ENCODE data around the gene MLLT10.

Gene MLLT10

GRCh38 chr10:21517134-21518031 lies 16.6 kb upstream of the MLLT10 start:
- no peak for DNase-seq

DNA sequence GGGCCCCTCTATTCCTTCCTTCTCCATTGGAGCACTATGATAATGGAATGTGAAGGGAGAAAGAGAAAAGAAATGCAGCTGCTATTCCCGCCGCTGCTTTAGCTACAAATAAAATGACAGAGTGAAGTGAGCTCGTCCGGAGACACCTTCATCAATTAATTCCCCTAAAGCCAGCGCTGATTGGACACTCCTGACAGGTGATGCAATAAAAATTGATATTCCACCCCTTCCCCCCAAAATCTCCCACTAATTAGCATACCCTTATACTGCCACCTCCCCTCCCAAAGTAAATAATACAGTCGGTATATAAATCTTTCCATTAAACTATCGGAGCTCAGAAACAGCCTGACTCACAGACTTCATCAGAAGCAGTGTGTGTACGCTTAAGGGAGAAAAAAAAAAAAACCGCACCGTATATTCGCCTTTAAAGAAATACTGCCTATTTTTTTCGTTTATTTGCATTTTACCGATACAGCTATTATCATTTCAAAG lies 15.8 kb upstream of the MLLT10 start:
- no peak for DNase-seq

- DNase-seq: no peak
Measured at GRCh38 chr10:21518641-21519396, 15.2 kb upstream of the MLLT10 start.

- no peak for DNase-seq
Measured at GRCh38 chr10:21519397-21519933, 14.6 kb upstream of the MLLT10 start.

GRCh38 chr10:21519941-21520436 lies 14.0 kb upstream of the MLLT10 start:
- DNase-seq: no peak

DNA sequence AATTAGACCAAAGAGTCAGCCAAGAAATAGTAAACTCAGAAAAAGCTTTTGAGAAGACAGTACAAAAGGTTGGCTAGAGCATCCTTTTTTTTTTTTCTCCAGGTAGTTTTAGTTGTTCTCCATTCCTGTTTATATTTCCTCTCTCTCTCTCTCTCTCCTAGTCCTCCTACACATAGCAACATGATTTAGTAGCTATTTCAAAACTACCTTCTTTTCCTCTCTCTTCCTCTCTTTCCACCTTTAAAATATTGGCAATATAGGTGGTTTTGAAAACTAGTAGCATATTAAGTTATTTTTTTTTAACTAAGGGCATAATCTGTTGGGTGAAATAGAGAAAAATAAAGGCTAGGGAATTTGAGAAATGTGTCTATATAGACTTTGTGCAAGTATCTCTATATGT lies 13.5 kb upstream of the MLLT10 start:
- no peak for DNase-seq

DNA sequence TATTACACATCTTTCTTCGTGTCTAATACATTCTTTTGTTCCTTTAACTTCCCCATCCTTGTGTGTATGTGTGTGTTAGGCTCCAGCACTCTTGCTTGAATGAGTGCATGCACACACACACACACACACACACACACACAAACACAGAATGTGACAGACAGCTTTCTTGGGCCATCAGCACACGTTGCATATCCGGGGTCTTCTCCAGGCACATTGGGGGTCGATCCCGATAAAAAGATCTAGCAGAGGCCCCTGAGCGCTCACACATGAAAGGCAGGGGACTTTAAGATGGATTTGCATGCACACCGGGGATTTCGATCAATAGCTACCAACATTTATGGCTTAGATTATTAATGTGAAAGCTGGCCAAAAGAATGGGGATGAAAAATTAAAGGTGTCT lies 13.1 kb upstream of the MLLT10 start:
- no peak for DNase-seq

DNA sequence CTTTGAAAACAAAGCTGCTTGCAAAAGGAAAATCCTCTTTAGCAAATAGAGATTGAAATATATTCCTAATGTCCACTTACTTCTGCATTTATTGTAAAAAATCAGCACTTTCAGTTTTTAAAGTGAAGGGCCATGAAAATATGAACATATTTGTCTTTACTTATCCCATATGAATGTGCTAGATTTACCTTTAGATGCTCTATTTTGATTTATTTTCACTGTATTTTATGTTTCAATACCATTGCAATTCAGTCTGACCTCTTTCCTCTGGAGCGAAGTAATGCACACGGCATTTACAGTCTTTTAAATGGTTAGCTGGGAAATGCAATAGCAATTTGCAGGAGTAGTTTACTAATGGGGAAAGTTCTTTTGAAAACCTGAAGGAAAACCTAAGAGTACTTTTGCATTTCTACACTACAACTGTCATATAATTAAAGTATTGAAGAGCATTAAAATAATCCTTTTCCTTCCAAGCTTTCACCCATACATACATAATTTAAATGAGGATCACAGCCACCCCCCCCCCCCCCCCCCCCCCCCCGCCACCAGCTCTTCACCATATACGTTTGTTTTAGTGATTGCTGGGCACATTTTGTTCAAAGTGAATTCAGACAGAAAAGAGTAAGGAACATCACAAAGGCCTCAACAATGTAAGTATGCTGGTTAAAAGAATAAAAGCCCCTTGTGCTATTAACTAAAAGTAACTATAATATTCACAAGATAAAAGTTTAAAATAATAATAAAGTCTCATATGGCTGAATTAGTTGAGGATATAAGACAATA lies 12.1 kb upstream of the MLLT10 start:
- DNase-seq: no peak

DNA sequence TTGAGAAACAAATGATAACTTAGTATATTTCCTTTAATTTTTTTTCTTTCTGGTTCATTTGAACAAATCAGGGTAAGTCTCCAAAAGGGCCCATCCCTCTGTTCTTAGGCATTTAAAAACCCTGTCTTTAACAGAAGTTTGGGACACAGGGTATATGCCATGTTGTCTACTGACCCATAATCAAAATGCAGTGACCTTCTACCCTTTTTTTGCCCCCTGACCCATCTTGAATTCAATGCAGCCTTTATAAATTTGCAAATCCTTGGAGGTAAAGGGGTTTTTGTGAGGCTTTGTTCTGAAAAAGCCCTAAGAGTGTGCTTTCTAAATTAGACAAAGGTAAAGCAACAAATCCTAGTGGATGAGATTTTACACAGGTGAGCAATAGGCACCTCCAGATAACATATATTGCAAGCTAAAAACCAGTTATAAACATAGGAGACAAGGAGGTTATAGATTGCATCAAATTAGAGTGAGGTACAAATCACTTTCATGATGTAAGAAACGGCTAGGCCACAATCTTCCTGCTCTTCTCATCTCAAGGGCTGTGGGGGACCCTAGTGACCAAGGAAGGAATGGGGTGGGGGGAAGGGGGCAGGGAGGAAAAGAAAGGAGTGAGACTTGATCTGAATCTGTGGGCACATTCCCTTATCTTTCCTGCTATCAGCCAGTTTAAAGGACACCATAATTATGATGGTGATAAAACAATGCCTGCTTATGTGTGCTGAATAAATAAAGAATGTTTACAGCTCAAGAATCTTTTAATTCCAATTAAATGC lies 11.2 kb upstream of the MLLT10 start:
- no peak for DNase-seq

GRCh38 chr10:21523557-21524008 lies 10.4 kb upstream of the MLLT10 start:
- DNase-seq: no peak

DNA sequence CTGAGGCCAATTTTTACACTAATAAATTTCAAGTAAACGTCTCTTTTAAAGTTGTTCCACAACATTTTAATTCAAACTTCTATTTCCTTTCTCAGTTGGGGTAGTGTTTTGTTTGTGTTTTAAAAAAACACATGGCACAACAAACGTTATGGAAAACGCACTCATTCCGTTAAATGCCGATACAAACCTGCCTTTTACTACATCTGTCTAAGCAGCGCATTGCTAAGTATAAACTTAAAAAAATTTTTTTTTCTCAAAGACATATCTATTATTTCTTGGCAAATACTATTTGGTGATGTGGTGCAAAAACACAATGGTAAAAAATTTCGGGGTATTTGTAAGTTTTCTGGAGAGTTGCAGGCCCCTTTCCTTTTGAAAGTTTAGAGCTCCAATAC lies 9.9 kb upstream of the MLLT10 start:
- DNase-seq: no peak

DNA sequence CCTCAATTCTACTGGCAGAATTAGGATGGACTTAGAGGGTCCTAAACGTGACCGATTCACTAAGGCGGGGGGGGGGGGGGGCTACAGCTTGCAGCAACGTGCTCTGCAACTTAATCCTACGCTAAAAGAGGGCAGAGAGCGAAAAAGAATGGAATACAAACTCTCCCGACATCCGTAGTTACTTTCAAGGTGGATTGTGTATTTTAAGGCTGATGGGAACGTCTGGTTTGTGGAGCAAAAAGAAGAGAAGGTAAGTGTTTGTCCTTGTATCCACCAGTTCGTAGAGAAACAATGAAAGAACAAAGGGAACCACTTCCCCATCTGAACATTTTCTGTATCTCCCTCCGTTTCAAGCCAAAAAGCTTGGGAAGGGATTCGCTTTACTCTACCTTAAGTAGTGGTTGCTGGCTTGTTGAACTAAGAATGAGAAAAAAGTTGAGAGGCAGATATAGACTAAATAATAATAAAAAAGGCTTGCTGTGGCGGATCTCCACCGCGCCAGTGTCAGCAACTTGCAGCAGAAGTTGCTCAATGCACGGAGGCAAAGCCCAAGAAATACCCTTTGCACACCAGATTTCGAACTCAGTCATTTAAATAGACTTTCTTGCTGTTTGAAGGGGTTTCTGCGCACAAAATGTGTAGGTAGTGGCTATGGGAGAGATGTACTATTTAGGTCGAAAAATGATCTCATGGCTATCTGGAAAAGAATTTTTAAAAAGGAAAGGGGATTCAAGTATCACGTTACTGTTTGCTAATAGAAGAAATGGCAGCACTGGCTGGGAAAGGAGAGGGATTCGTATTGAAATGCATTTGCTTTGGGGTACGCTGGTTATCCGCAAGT lies 9.3 kb upstream of the MLLT10 start:
- DNase-seq: no peak

- DNase-seq: peak; percentile 56 to 64
Measured at GRCh38 chr10:21525367-21526187, 8.5 kb upstream of the MLLT10 start, which contains the start of gene SKIDA1. Gene SKIDA1 (minus strand): TSS chr10:21525682. CDS start chr10:21517822, 7,860 bp downstream.

- peak; percentile 50 to 69 for DNase-seq
Measured at GRCh38 chr10:21526188-21526859, 7.7 kb upstream of the MLLT10 start.

DNA sequence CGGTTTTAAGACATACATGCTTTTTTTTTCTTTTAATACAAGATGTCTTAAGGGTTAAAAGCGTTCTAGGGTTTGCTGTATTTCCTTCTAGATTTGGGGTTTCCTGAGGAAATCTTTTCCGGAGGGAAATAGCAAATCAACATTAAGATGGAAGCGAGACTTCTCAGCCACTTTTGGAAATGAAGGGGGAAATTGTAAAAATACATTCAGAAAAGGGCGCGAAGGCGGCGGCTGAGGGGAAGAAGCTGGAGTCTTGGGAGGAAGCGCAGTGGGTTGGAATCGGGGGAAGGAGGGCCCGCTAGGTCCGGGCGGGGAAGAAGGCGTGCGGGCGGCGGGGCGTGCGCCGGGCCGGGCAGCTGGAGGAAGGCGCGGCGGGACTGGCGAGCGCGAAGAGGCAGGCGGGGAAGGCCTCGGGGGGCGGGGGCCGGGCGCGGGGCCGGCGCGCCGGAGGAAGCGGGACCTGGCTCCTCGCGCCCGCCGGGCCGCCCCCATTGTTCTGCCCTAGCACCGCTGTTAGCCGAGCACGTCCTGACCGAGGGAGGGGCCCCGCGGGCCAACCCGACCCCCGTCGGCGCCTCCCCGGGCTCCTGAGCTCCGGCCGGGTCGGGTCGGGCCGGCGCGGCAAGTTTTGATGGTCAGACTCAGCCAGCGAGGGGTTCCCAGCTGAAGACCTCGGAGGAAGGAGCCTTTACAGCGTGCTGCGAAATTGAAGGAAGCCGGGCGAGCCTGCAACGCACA lies 7.0 kb upstream of the MLLT10 start:
- peak; percentile 23 to 43 for DNase-seq

DNA sequence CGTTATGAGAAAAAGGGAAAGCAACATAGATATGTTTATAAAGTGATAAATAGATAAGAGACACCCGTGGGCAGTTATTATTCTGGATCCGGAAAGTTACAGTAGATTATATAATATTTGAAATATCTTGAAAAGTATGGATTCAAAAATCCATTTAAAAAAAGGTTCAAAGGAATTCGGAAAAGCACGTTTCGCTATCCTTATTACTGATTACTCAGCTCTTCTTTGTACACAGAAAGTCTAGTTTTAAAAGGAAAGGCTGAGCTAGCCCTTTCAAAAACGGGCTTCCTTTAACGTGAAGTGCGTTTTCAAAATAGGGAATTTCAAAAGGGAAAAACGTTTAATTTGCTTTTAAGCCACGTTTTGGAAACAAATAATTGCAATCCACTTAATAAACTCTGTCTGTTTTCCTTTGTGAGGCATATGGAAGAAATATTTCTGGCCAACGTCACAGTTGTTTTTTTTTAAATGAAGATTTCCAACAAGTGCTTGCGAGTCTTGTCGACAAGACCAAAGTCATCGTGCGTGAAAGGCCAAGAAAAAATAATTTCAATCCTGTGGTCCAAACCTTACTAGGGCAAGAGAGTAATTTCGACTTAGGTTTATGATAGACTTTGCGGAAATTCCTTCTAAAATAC lies 6.3 kb upstream of the MLLT10 start:
- DNase-seq: no peak

- DNase-seq: no peak
Measured at GRCh38 chr10:21528236-21529031, 5.6 kb upstream of the MLLT10 start.
